Hindlimb muscle (tissue), 1 donor: Measurements from ENCODE around the gene FBLN1. TPM values are rescaled to one million over a fixed set of nuclear protein-coding genes. Genes with fewer than 3 reads are reported as not detected.
"Not testable (repeated sequence)": the region's sequence is repeated elsewhere in the genome, so short reads cannot be mapped to it uniquely, and the experiment has no call there.

Experiments used
- DNase-seq: peaks from one replicate; pipeline ENCODE4 v3.0.0-alpha.2; 2013
- polyA plus RNA-seq: library from polyadenylated mRNA; unstranded; fragments of 120-200 nt; gene quantifications from one replicate; pipeline ENCODE4 v1.2.1, GENCODE V29; 2013; ENCODE audit not compliant: insufficient read length

The FBLN1 gene
- polyA plus RNA-seq, 1 donor = 134 TPM

- no peak for DNase-seq
Measured at GRCh38 chr22:45477366-45478107, 25.1 kb upstream of the FBLN1 start.

DNA sequence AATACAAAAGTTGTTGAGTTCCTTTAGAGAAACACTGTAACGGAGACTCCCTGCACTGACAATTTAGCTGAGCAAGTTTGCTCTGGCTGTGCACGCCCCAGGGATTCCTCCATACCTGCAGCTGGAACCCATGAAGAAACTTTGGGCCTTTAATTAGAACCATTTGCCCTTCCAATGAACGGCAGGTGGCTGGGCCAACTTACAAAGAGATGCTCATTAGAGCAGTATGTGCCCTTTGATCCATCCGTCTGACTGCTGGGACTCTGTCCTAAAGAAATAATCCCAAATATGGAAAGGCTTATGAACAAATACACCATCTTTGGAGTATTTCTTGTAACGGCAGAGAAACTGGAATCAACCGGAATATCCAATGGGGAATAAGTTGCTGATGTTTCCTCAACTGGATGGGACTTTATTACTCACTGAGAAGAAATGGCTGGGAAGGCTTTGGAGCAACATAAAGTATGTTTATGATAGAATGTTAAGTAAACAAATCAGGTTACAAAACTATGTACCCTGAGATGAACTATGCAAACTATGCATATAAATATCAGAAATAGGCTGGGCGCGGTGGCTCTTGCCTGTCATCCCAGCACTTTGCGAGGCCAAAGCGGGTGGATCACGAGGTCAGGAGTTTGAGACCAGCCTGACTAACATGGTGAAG is 24.4 kb upstream of the FBLN1 start:
- DNase-seq = peak; percentile 63

- DNase-seq = no peak
Measured at GRCh38 chr22:45480717-45481116, 22.0 kb upstream of the FBLN1 start.

DNA sequence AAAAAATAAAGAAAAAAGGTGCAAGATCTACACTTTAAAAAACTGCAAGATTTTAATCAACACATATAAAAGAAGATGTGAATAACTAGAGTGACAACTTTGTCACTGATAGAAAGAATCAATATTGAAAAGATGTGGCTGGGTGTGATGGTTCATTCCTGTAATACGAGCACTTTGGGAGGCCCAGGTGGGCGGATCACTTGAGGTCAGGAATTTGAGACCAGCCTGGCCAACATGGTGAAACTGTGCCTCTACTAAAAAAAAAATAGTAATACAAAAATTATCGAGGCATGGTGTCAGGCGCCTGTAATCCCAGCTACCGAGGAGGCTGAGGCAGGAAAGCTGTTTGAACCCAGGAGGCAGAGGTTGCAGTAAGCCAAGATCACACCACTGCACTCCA is 21.0 kb upstream of the FBLN1 start:
- DNase-seq = no peak

GRCh38 chr22:45482169-45482568 is 20.5 kb upstream of the FBLN1 start:
- no peak for DNase-seq

DNA sequence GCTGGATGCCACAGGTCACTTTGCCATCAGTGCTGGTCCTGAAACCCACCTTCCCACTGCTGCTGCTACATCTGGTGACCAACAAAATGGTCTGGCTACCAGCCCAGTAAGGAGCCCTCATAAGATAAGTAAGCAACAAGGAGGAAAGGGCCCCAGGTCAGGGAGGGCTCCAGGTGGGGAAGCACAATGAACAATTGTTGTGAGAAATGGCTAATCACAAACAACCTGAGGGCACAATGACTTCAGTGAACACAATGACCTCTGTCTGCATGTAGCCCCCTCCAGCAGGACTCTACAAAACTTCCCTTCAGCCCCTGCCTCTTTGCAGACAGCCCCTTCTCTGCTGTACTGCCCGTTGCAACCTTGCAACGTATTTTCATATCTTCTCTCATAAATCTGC is 19.4 kb upstream of the FBLN1 start:
- no peak for DNase-seq

DNA sequence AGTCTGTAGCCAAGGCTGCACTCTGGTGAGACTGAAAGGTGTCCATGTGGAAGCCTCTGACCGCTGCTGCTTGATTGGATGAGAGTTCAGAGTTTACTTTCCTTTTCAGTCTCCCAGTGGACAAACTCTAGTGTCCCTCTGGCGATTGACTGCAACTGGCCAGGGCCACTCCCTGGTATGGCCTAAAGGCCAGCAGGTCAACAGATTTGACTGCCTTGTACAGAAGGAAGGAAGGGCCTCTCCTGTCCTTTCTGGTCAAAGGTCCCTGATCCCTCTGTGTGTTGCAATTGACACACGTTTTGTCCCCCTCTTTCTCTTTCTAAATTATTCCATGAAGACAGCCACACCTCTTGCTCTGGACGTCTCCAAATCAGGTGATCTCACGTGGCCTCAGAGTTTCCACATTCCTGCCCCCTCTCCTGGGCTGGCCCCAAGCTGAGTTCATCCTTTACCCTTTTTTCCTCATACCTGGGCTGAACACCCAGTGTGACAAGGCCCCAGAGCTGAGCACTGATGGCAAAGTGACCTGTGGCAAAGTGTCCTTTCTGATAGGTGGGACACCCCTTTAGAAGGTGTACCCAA is 18.7 kb upstream of the FBLN1 start:
- DNase-seq = no peak

GRCh38 chr22:45484742-45485141 is 17.9 kb upstream of the FBLN1 start:
- no peak for DNase-seq

DNA sequence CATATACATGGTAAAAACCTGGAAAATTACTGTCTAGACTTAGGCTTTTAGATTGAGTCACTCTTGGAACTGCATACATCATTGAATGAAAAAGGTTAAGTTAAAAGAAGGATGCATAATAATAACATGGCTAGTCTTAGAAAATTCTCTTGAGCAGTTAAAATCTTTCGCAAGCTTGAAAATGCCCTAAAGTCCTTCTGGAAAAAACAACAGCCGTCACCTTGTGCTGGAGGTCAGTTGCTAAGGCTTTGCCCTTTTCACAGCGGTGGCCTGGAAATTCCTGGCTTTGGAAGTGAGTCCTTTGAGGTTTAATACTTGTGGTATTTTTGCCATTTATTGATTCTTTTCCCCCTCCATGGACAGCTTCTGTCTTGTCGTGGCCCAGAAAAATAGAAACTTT is 17.4 kb upstream of the FBLN1 start:
- DNase-seq = no peak

- no peak for DNase-seq
Measured at GRCh38 chr22:45488764-45489370, 13.8 kb upstream of the FBLN1 start.

GRCh38 chr22:45490836-45491235 is 11.8 kb upstream of the FBLN1 start:
- DNase-seq = no peak

GRCh38 chr22:45491841-45492240 is 10.8 kb upstream of the FBLN1 start:
- no peak for DNase-seq

GRCh38 chr22:45493286-45493771 is 9.4 kb upstream of the FBLN1 start:
- no peak for DNase-seq

DNA sequence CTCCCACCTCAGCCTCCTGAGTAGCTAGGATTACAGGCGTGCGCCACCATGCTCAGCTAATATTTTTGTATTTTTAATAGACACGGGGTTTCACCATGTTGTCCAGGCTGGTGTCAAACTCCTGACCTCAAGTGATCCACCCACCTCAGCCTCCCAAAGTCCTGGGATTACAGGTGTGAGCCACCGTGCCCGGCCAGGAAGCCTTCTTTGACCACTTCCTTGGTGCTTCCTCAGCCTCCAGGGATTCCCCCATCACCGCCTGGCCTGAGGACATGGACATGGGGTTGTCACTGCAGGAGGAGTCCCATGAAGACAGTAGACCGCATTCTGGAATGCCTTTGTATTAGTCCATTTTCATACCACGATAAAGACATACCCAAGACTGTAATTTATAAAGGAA is 8.4 kb upstream of the FBLN1 start:
- not testable (repeated sequence) for DNase-seq

DNA sequence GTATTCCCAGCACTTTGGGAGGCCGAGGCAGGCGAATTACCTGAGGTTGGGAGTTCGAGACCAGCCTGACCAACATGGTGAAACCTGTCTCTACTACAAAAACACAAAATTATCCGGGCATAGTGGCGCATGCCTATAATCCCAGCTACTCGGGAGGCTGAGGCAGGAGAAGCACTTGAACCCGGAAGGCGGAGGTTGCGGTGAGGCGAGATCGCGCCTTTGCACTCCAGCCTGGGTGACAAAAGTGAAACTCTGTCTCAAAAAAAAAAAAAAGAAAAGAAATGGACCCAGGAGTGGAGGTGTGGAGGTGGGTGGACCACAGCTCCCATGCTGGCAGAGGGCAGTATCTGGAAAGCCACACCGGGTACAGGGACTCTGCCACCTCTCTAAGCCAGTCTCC is 7.1 kb upstream of the FBLN1 start:
- DNase-seq = not testable (repeated sequence)

DNA sequence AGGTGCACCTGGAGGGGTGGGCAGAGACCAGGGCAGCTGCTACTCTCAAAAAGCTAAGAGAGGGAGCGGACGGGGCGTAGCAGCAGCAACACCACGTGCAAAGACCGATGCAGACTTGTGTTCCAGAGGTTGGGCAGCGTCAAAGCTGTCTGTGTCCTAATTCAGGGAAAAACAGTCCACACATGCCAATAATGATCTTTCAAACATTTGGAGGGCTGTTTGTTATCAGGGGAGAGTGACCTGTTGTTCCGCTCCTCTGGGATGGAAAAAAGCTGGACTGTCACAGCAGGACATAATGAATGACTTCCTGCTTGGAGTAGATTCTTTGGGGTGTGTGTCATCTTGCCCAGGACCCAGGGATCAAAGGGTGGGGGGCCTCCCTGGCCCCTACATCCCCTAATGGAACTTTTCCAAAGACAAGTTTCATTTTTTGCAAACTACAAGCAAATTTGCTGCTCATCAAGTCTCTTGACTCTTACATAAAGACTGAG is 6.2 kb upstream of the FBLN1 start:
- DNase-seq = no peak

DNA sequence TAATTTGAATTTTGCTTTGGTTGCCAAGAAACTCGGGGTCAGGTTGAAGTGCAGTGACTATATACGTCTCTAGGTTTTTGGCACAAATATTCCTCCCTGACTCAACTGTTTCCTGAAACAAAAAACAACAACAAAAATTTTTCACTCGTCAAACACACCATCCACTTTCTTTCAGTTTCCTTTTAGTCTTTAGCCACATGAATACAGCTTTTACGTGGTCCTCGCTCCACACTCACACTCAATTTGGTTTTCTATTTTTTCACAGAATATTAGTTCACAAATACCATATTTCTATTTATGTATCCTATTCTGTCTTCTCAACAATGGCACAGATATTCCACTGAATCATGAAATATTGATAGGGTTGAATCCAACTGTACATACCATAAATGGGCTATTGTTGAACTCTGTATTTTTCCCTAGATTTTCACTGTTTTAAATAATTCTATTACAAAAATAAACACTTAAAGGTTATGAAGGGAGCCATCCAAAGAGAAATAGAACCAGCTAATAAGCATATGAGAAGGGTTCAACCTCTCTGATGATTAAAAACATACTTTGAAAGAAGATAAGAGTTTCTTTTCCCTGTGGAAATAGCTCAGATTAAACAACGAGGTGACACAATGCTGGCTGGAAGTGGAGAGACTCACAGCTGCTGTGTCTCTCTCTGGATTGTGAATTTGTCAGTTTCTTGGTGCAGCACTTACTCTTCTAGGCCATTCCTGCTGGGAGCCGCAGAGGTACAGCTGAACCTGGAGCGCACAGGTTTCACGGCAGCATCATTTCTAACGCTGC is 5.1 kb upstream of the FBLN1 start:
- no peak for DNase-seq

- DNase-seq = no peak
Measured at GRCh38 chr22:45499746-45500145, 2.9 kb upstream of the FBLN1 start.

DNA sequence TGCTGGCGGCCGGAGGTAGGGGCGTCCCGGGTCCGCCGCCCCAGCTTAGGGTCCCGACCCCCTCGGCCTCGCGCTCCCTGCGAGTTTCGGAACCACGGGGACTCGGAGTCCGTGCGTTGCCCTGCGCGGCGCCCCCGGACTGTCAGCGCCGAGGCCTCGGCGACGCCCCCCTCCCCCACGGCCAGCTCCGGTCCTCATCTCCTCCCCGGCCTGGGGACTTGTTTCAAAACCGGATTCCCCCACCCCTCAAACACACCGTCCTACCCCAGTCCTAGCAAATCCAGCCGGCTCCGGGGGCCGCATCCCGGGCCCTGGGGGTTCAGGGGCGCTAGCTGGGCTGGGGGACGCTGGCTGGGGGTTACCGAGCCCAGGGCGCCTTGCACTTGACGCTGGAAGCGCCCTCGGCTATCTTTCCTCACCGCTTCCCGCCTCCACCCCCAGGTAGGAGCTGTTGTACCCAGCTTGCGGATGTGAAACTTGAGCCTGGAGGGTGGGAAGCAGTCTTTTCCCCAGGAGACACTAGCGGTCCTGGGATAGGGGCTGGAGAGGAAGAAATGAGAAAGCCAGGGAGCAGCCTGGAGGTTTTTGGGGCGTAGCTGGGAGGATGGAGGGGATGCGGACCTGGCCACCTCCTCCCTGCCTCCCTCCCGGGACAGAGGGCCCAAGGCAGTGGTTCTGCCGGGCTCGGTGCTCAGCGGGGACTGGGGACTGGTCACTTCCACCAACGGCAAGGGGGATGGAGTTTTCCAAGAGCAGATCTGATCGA is 550 bp downstream of the FBLN1 start:
- no peak for DNase-seq

GRCh38 chr22:45503816-45504372 is 1.2 kb downstream of the FBLN1 start:
- DNase-seq = no peak
